K562 (cell line): ENCODE data around the gene TMEM187.

Experiments
- BRCA1 ChIP-seq, 2 experiments: fragments of 450-650 bp in 1 of 2; sonication (generic) in 1 of 2; formaldehyde crosslinking in 1 of 2; IDR thresholded peaks; 2 replicates each; pipeline versions ENCODE4 v1.5.0 to v1.6.1; 2017 to 2020; ENCODE audit warnings: mild to moderate bottlenecking in 1 of 2, missing genetic modification reagents in 1 of 2
- CTCF ChIP-seq, 3 experiments: IDR thresholded peaks in 2 of 3; conservative IDR thresholded peaks in 1 of 3; 2 replicates each; pipeline ENCODE4 v1.5.1; 2011 to 2012; ENCODE audit warnings: low read length in 3 of 3, mild to moderate bottlenecking in 3 of 3, control low read depth in 2 of 3, improper control_type of control experiment in 1 of 3, inconsistent platforms in 1 of 3, low read depth in 1 of 3, mixed read lengths in 1 of 3, moderate library complexity in 1 of 3; ENCODE audit not compliant: insufficient read depth in 2 of 3
- FOS ChIP-seq: IDR thresholded peaks from 3 replicates; pipeline ENCODE4 v1.6.1; 2011; ENCODE audit not compliant: insufficient read length; ENCODE audit errors: extremely low read depth
- MAFF ChIP-seq: IDR thresholded peaks from 2 replicates; pipeline ENCODE4 v1.6.1; 2012; ENCODE audit warnings: low read length, improper control_type of control experiment
- MEF2A ChIP-seq: IDR thresholded peaks from 2 replicates; pipeline ENCODE4 v1.6.1; 2011; ENCODE audit warnings: low read depth, mild to moderate bottlenecking, low read length, moderate library complexity; ENCODE audit not compliant: control insufficient read depth
- PKNOX1 ChIP-seq: fragments of 450-650 bp; IDR thresholded peaks from 2 replicates; pipeline ENCODE4 v1.6.1; 2016
- POLR2A ChIP-seq: fragments of 450-650 bp; conservative IDR thresholded peaks from 2 replicates; pipeline ENCODE4 v1.6.1; 2016

DNA sequence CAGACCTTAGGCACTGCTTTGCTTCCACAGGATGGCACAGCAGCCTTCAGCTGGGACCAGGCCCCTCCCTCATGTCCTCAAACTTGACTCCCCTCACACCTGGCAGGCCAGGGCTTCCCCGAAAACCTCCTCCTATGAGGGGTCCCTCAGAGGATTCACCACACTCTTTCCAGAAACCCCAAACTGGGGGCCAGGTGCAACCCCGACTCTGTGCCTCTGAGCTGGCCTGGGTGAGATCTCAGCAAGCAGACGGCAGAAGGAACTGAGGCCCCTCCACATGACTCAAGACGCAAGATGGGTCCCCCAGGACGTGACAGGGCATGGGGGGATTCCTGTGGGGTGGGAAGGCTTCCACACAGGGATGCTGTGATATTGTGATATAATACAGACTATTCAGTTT is 7.1 kb upstream of the TMEM187 start:
- TF ChIP-seq PKNOX1 (no peak), FOS (no peak), MEF2A (no peak), POLR2A (no peak), CTCF (IDR thresholded peaks at IDR 0.05 in 2 of 3, conservative IDR thresholded peaks at IDR 0.05 in 1 of 3; ENCODE audit: insufficient read depth in 2 of 3, low read depth in 1 of 3, low read length in 3 of 3) (no peak), BRCA1 (IDR thresholded peaks at IDR 0.05) (no peak), BRCA1 (CRISPR knock-in tag; IDR thresholded peaks at IDR 0.05) (no peak), MAFF (no peak)
